HepG2 (cell line): ENCODE data around the gene FGD5. TPM values are rescaled to one million over a fixed set of nuclear protein-coding genes. Genes with fewer than 3 reads are reported as not detected.
A peak's percentile ranks its signal among the peaks of the same experiment; 100 is the strongest.

Experiments
- ATAC-seq: fragments of 200-7000 bp; cut with Tn5 transposase; 3 replicates; pipeline ENCODE4 v1.9.1; 2020; ENCODE audit warnings: mild to moderate bottlenecking, moderate library complexity
- BruUV-seq: library from RNA; stranded (reverse); fragments of 400-500 nt; replicated peaks from 2 replicates; lab custom pipeline; 2021; lab: Mats Ljungman, UMichigan
- CTCF ChIA-PET: fragments of 300-600 bp; formaldehyde crosslinking; extraction: SDS; loops from one replicate; lab custom pipeline; 2021; ENCODE audit warnings: low total read pairs, inconsistent platforms, low intra/inter-chr PET ratio; lab: Yijun Ruan, JAX
- POLR2A ChIA-PET: fragments of 350-600 bp; sonication (Branson Sonifier 250); formaldehyde crosslinking; loops from one replicate; lab custom pipeline; 2020; ENCODE audit warnings: antibody characterized with exemption, inconsistent platforms; lab: Yijun Ruan, JAX
- DNase-seq: peaks from one replicate; pipeline ENCODE4 v3.0.0-alpha.2; 2015; ENCODE audit warnings: low spot score
- FAIRE-seq: peaks from 3 replicates; lab custom pipeline; 2011; peaks lifted over from hg19 to GRCh38; lab: Jason Lieb, UNC
- H2AFZ ChIP-seq: one replicate; pipeline ENCODE4 v1.6.1; 2011; ENCODE audit warnings: low read length, inconsistent platforms
- H3K27ac ChIP-seq: fragments of 300-600 bp; 3 replicates; pipeline ENCODE4 v1.8.0; 2011; ENCODE audit warnings: mixed run types, mild to moderate bottlenecking, mixed read lengths, low read length, inconsistent platforms; ENCODE audit not compliant: insufficient read depth; ENCODE audit errors: extremely low read length
- H3K27me3 ChIP-seq, 2 experiments: fragments of 200-600 bp in 1 of 2; 2 replicates in 1 of 2; 3 replicates in 1 of 2; pipeline versions ENCODE4 v1.6.0 to v1.8.0; 2011; ENCODE audit warnings: low read length in 2 of 2, mild to moderate bottlenecking in 2 of 2, moderate library complexity in 2 of 2, inconsistent platforms in 1 of 2; ENCODE audit not compliant: insufficient read depth in 2 of 2, control insufficient read depth in 1 of 2
- H3K36me3 ChIP-seq, 2 experiments: fragments of 200-600 bp in 1 of 2; replicated peaks in 1 of 2; 2 replicates in 1 of 2; 3 replicates in 1 of 2; pipeline versions ENCODE4 v1.5.1 to v1.8.0; 2011; ENCODE audit warnings: low read length in 2 of 2, inconsistent platforms in 1 of 2; ENCODE audit not compliant: insufficient read depth in 2 of 2, control insufficient read depth in 1 of 2
- H3K4me1 ChIP-seq: 2 replicates; pipeline ENCODE4 v1.5.1; 2012; ENCODE audit warnings: low read length, inconsistent platforms; ENCODE audit not compliant: insufficient read depth
- H3K4me2 ChIP-seq: 2 replicates; pipeline ENCODE4 v1.6.0; 2011; ENCODE audit warnings: low read depth, low read length, inconsistent platforms
- H3K4me3 ChIP-seq, 3 experiments: fragments of 200-600 bp in 1 of 3; sonication (generic), shearing (Covaris generic) in 1 of 3; replicated peaks in 1 of 3; 2 replicates each; pipeline ENCODE4 v1.5.1; 2011 to 2016; ENCODE audit warnings: low read length in 3 of 3, inconsistent platforms in 2 of 3, low read depth in 2 of 3, mild to moderate bottlenecking in 2 of 3, control low read depth in 1 of 3, mixed read lengths in 1 of 3; ENCODE audit not compliant: insufficient read depth in 1 of 3
- H3K79me2 ChIP-seq: one replicate; pipeline ENCODE4 v1.6.1; 2011; ENCODE audit warnings: low read length, inconsistent platforms; ENCODE audit not compliant: insufficient read depth
- H3K9ac ChIP-seq: 2 replicates; pipeline ENCODE4 v1.6.0; 2011; ENCODE audit warnings: mild to moderate bottlenecking, low read depth, low read length, inconsistent platforms; ENCODE audit not compliant: insufficient read depth
- H3K9me3 ChIP-seq: 2 replicates; pipeline ENCODE4 v1.5.1; 2012; ENCODE audit warnings: mild to moderate bottlenecking, low read length
- H4K20me1 ChIP-seq: 2 replicates; pipeline ENCODE4 v1.6.0; 2011; ENCODE audit warnings: inconsistent platforms, mild to moderate bottlenecking, low read length, moderate library complexity; ENCODE audit not compliant: insufficient read depth
- CCDC6 ChIP-seq: sonication (generic); formaldehyde crosslinking; IDR thresholded peaks from 2 replicates; pipeline ENCODE4 v1.8.1; 2022; ENCODE audit warnings: mild to moderate bottlenecking, missing genetic modification reagents, moderate library complexity
- FOXJ3 ChIP-seq: sonication (generic); formaldehyde crosslinking; IDR thresholded peaks from 2 replicates; pipeline ENCODE4 v1.4.0; 2020; ENCODE audit warnings: missing genetic modification reagents, mild to moderate bottlenecking, borderline replicate concordance
- HNF4A ChIP-seq: sonication (generic); formaldehyde crosslinking; IDR thresholded peaks from 2 replicates; pipeline ENCODE4 v1.4.0; 2020; ENCODE audit warnings: missing genetic modification reagents
- KDM2A ChIP-seq: sonication (generic); formaldehyde crosslinking; IDR thresholded peaks from 2 replicates; pipeline ENCODE4 v1.4.0; 2020; ENCODE audit warnings: low read depth, missing genetic modification reagents, borderline replicate concordance
- KLF16 ChIP-seq, 2 experiments: sonication (generic) in 1 of 2; formaldehyde crosslinking in 1 of 2; IDR thresholded peaks; 2 replicates each; pipeline versions ENCODE4 v1.6.1 to v1.8.0; 2016 to 2023; ENCODE audit warnings: missing genetic modification reagents in 2 of 2, missing compliant biosample characterization in 1 of 2
- NONO ChIP-seq, 2 experiments: fragments of 450-650 bp in 1 of 2; sonication (generic) in 1 of 2; formaldehyde crosslinking in 1 of 2; IDR thresholded peaks in 1 of 2; conservative IDR thresholded peaks in 1 of 2; 2 replicates each; pipeline versions ENCODE4 v1.6.1 to v1.8.0; 2017 to 2022; ENCODE audit warnings: mild to moderate bottlenecking in 1 of 2, missing genetic modification reagents in 1 of 2, moderate library complexity in 1 of 2
- PLSCR1 ChIP-seq: sonication (generic); formaldehyde crosslinking; IDR thresholded peaks from 2 replicates; pipeline ENCODE4 v1.5.0; 2020; ENCODE audit warnings: missing genetic modification reagents, mild to moderate bottlenecking, borderline replicate concordance
- RAD21 ChIP-seq: fragments of 450-650 bp; formaldehyde crosslinking; IDR thresholded peaks from 2 replicates; pipeline ENCODE4 v1.5.0; 2020; ENCODE audit warnings: mild to moderate bottlenecking
- SMC3 ChIP-seq: IDR thresholded peaks from 2 replicates; pipeline ENCODE4 v1.6.1; 2011; ENCODE audit warnings: low read length, improper control_type of control experiment
- SOX5 ChIP-seq: IDR thresholded peaks from 2 replicates; pipeline ENCODE4 v1.6.1; 2016; ENCODE audit warnings: borderline replicate concordance
- STAG1 ChIP-seq: sonication (generic); formaldehyde crosslinking; IDR thresholded peaks from 2 replicates; pipeline ENCODE4 v1.4.0; 2020; ENCODE audit warnings: missing genetic modification reagents
- TEAD3 ChIP-seq: optimal IDR thresholded peaks from 2 replicates; pipeline ENCODE3; 2016; ENCODE audit warnings: borderline replicate concordance
- XRCC5 ChIP-seq: fragments of 200-400 bp; formaldehyde crosslinking; optimal IDR thresholded peaks from 2 replicates; pipeline ENCODE3; 2017; ENCODE audit warnings: mild to moderate bottlenecking, low read length
- ZFP62 ChIP-seq: sonication (generic); formaldehyde crosslinking; IDR thresholded peaks from 2 replicates; pipeline ENCODE4 v1.4.0; 2020; ENCODE audit warnings: missing genetic modification reagents
- ZFX ChIP-seq: sonication (generic); formaldehyde crosslinking; IDR thresholded peaks from 2 replicates; pipeline ENCODE4 v1.4.0; 2020; ENCODE audit warnings: mild to moderate bottlenecking, low read depth, missing genetic modification reagents, moderate library complexity
- ZMYM3 ChIP-seq: sonication (generic); formaldehyde crosslinking; IDR thresholded peaks from 2 replicates; pipeline ENCODE4 v1.5.1; 2020; ENCODE audit warnings: mild to moderate bottlenecking, missing genetic modification reagents
- ZMYM4 ChIP-seq: sonication (generic); formaldehyde crosslinking; IDR thresholded peaks from 2 replicates; pipeline ENCODE4 v1.8.1; 2023; ENCODE audit warnings: mild to moderate bottlenecking, missing genetic modification reagents
- ZNF230 ChIP-seq: sonication (generic); formaldehyde crosslinking; IDR thresholded peaks from 2 replicates; pipeline ENCODE4 v1.4.0; 2020; ENCODE audit warnings: mild to moderate bottlenecking, missing genetic modification reagents
- ZNF256 ChIP-seq: sonication (generic); formaldehyde crosslinking; conservative IDR thresholded peaks from 2 replicates; pipeline ENCODE4 v1.4.0; 2020; ENCODE audit warnings: missing genetic modification reagents
- ZNF263 ChIP-seq: sonication (generic); formaldehyde crosslinking; IDR thresholded peaks from 2 replicates; pipeline ENCODE4 v1.4.0; 2020; ENCODE audit warnings: missing genetic modification reagents
- WGBS: methylation state at CpG from one replicate; pipeline ENCODE4 v1.1.6; 2017; ENCODE audit warnings: low lambda C conversion rate; 5-methylcytosine and 5-hydroxymethylcytosine counted together
- in situ Hi-C: cut with HindIII; loops from 2 replicates; pipeline ENCODE4 v1.10.0; 2017; ENCODE audit warnings: low pct_unique_long_range_greater_than_20kb; ENCODE audit not compliant: extremely low pct_ligation_motif_present
- intact Hi-C: fragments of 100-400 bp; cut with micrococcal nuclease; formaldehyde crosslinking; loops from one replicate; pipeline ENCODE4 v1.10.0; 2022; ENCODE audit not compliant: unreplicated experiment
- polyA plus RNA-seq, 8 experiments: library from polyadenylated mRNA; depleted of rRNA in 3 of 8; stranded (reverse) in 7 of 8; unstranded in 1 of 8; fragments of >200 nt; fragmentation: Illumina TruSeq in 4 of 8; extraction: Trizol in 4 of 8; gene quantifications; 2 replicates each; pipeline versions ENCODE4 v1.2.1 to v1.2.3, GENCODE V29; 2011 to 2016; ENCODE audit warnings: low read depth in 4 of 8, missing spikeins in 1 of 8, mixed read lengths in 1 of 8; ENCODE audit not compliant: insufficient read depth in 1 of 8
- total RNA-seq, 5 experiments: library from RNA; depleted of rRNA; stranded (reverse); fragments of >200 nt; fragmentation: Illumina TruSeq; extraction: Trizol; gene quantifications; 2 replicates each; pipeline ENCODE4 v1.2.3, GENCODE V29; 2016; ENCODE audit warnings: low read depth in 1 of 5
- TF ChIP-seq, protein P1 (sequence below): sonication (generic); formaldehyde crosslinking; IDR thresholded peaks from 2 replicates; pipeline ENCODE4 v1.5.0; 2020; ENCODE audit warnings: missing genetic modification reagents
- TF ChIP-seq, protein P2 (sequence below): sonication (generic); formaldehyde crosslinking; IDR thresholded peaks from 2 replicates; pipeline ENCODE4 v1.5.1; 2020; ENCODE audit warnings: mild to moderate bottlenecking, moderate library complexity, missing genetic modification reagents

The FGD5 gene
- total and polyA plus RNA-seq, 2 of the 13 experiments (the other 11 are each of a cell fraction or from before 2014, with no cell fraction given) = 0.17 TPM; not detected in 1

GRCh38 chr3:14780927-14781507 lies 37.7 kb upstream of the FGD5 start:
- Histone ChIP-seq H3K9me3 (no peaks in the 10 kb centered on the region), H3K27ac (no peak overlapping the region), H3K4me3 (no peak overlapping the region), H3K4me1 (peaks cover 39% of the 10 kb centered on the region), H4K20me1 (no peaks in the 10 kb centered on the region), H3K27me3 (no peaks in the 10 kb centered on the region), H3K36me3 (no peaks in the 10 kb centered on the region), H3K4me2 (peak overlapping the region; percentile 47; the same call in 1 of the 2 replicates), H3K9ac (no peak overlapping the region), H3K79me2 (no peaks in the 10 kb centered on the region), H2AFZ (no peak overlapping the region)
- FAIRE-seq (peak; percentile 63), ATAC-seq (peak; percentile 99), DNase-seq (peak; percentile 61)
- ChIA-PET POLR2A (interaction anchor here (0.9 to 1.0 kb wide), 2 partner anchors 108 to 129 kb away, joined by 3 to 4 read pairs; partner anchors contain the start of gene CCDC174), CTCF (interaction anchor here (1.4 to 3.9 kb wide), 3 partner anchors 106 to 147 kb away, joined by 6 to 33 read pairs (median 13); partner anchors contain the start of gene C3orf20)
- under 1% methylated on average over 8 of the region's 12 CpGs for WGBS
- BruUV-seq = no TSS peak
- intact Hi-C loops (loop anchor here (1.0 to 5.0 kb wide), 3 partner anchors 108 to 274 kb away; no protein-coding TSS in a partner anchor), in situ Hi-C loops (loop anchor here (5.0 kb wide), 1 partner anchor 109 kb away; no protein-coding TSS in a partner anchor)
- TF ChIP-seq SOX5 (0 out of 2 replicates have a peak, but pooled peaks have one; percentile 18), KLF16 (CRISPR knock-in tag; IDR thresholded peaks at IDR 0.05) (peak in 1 of 2 experiments; percentile 19; a peak in 1 of 4 replicates), PLSCR1 (no peak), XRCC5 (peak; percentile 85), RAD21 (peak; percentile 86), ZNF263 (CRISPR knock-in tag) (peak; percentile 80), CCDC6 (CRISPR knock-in tag) (peak; percentile 21; the same call in 1 of the 2 replicates), ZNF230 (CRISPR knock-in tag) (peak; percentile 100), KDM2A (CRISPR knock-in tag) (peak; percentile 58; the same call in 1 of the 2 replicates), ZMYM3 (CRISPR knock-in tag) (0 out of 2 replicates have a peak, but pooled peaks have one; percentile 13), TEAD3 (CRISPR knock-in tag) (peak; percentile 61), SMC3 (peak; percentile 87), NONO (IDR thresholded peaks at IDR 0.05) (no peak), NONO (CRISPR knock-in tag; conservative IDR thresholded peaks at IDR 0.05) (0 out of 2 replicates have a peak, but pooled peaks have one; percentile 28), FOXJ3 (CRISPR knock-in tag) (0 out of 2 replicates have a peak, but pooled peaks have one; percentile 22), ZNF256 (no peak), ZFX (CRISPR knock-in tag) (peak; percentile 47; the same call in 1 of the 2 replicates), ZMYM4 (CRISPR knock-in tag) (peak; percentile 40; the same call in 1 of the 2 replicates), ZFP62 (CRISPR knock-in tag) (no peak), HNF4A (CRISPR knock-in tag) (peak; percentile 43), STAG1 (CRISPR knock-in tag) (peak; percentile 91)
- TF ChIP-seq, protein P1, sequence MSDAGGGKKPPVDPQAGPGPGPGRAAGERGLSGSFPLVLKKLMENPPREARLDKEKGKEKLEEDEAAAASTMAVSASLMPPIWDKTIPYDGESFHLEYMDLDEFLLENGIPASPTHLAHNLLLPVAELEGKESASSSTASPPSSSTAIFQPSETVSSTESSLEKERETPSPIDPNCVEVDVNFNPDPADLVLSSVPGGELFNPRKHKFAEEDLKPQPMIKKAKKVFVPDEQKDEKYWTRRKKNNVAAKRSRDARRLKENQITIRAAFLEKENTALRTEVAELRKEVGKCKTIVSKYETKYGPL (CRISPR knock-in tag) = no peak
- TF ChIP-seq, protein P2, sequence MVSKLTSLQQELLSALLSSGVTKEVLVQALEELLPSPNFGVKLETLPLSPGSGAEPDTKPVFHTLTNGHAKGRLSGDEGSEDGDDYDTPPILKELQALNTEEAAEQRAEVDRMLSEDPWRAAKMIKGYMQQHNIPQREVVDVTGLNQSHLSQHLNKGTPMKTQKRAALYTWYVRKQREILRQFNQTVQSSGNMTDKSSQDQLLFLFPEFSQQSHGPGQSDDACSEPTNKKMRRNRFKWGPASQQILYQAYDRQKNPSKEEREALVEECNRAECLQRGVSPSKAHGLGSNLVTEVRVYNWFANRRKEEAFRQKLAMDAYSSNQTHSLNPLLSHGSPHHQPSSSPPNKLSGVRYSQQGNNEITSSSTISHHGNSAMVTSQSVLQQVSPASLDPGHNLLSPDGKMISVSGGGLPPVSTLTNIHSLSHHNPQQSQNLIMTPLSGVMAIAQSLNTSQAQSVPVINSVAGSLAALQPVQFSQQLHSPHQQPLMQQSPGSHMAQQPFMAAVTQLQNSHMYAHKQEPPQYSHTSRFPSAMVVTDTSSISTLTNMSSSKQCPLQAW = peak; percentile 73
